ENCODE measurements around the gene ADGRG7. TPM values are rescaled to one million over a fixed set of nuclear protein-coding genes. Genes with fewer than 3 reads are reported as not detected.
A peak's percentile ranks its signal among the peaks of the same experiment; 100 is the strongest.

Gene ADGRG7
- total and polyA plus RNA-seq, 9 of the 15 experiments (the other 6 are each of a cell fraction or from before 2014, with no cell fraction given), result 0.03 TPM; not detected in 7

GRCh38 chr3:100609305-100609704 is at the start of gene ADGRG7 (continued):
- peak; percentile 13; the same call in 1 of the 2 replicates for TF ChIP-seq EP300 (IDR thresholded peaks at IDR 0.05; ENCODE audit: low read length)
- 0 out of 2 replicates have a peak, but pooled peaks have one; percentile 32 for TF ChIP-seq PML (IDR thresholded peaks at IDR 0.05; ENCODE audit: low read length)
- peak in 1 of 2 experiments; percentile 52; a peak in 1 of 4 replicates for TF ChIP-seq HDAC1 (IDR thresholded peaks at IDR 0.05)
- TF ChIP-seq TEAD4 (IDR thresholded peaks at IDR 0.05; ENCODE audit: low read length), result peak; percentile 76
- no peak for TF ChIP-seq TEAD4 (CRISPR knock-in tag; IDR thresholded peaks at IDR 0.05; ENCODE audit: borderline replicate concordance)
- TF ChIP-seq NCOR1 (IDR thresholded peaks at IDR 0.05), result peak; percentile 61
- TF ChIP-seq STAT5A (IDR thresholded peaks at IDR 0.05; ENCODE audit: borderline replicate concordance, low read length), result 0 out of 2 replicates have a peak, but pooled peaks have one; percentile 23
- 0 out of 2 replicates have a peak, but pooled peaks have one; percentile 38 for TF ChIP-seq VEZF1 (CRISPR knock-in tag; IDR thresholded peaks at IDR 0.05)
- TF ChIP-seq HDAC8 (tag; IDR thresholded peaks at IDR 0.05), result no peak

GRCh38 chr3:100560426-100560825 is 49.0 kb upstream of the ADGRG7 start:
- no peak for TF ChIP-seq SMAD4 (CRISPR knock-in tag; conservative IDR thresholded peaks at IDR 0.05)
- no peak for TF ChIP-seq ZNF239 (CRISPR knock-in tag; IDR thresholded peaks at IDR 0.05)
- TF ChIP-seq SMARCA5 (IDR thresholded peaks at IDR 0.05), result no peak
- no peak for TF ChIP-seq GTF2F1 (IDR thresholded peaks at IDR 0.05; ENCODE audit: low read depth, low read length)
- TF ChIP-seq ZFP36 (IDR thresholded peaks at IDR 0.05; ENCODE audit: low read depth, low read length, partially characterized antibody), result no peak
- no peak for TF ChIP-seq ZNF175 (CRISPR knock-in tag; IDR thresholded peaks at IDR 0.05; ENCODE audit: low read depth)
- TF ChIP-seq TGIF2 (CRISPR knock-in tag; IDR thresholded peaks at IDR 0.05), result no peak
- TF ChIP-seq TCFL5 (CRISPR knock-in tag; conservative IDR thresholded peaks at IDR 0.05), result no peak
- TF ChIP-seq RB1 (IDR thresholded peaks at IDR 0.05; ENCODE audit: low read depth), result no peak
- TF ChIP-seq CBFA2T2 (conservative IDR thresholded peaks at IDR 0.05), result no peak
- Histone ChIP-seq H3K27ac (ENCODE audit: extremely low read depth, low read depth, low read length) (no peak overlapping the region), H3K4me1 (replicated peaks in 1 of 2; ENCODE audit: control insufficient read depth in 2 of 2, insufficient read depth in 2 of 2, low read length in 2 of 2) (no peaks in the 10 kb centered on the region), H2AFZ (ENCODE audit: low read depth, low read length) (no peak overlapping the region), H3K79me2 (ENCODE audit: control insufficient read depth, insufficient read depth, low read length) (no peaks in the 10 kb centered on the region), H3K4me3 (no peak overlapping the region), H3K4me2 (ENCODE audit: insufficient read depth, low read length) (no peak overlapping the region), H3K9ac (ENCODE audit: insufficient read depth in 1 of 2, low read depth in 2 of 2, low read length in 2 of 2) (no peak overlapping the region), H3K9me3 (replicated peaks; ENCODE audit: control insufficient read depth, insufficient read depth, low read depth, low read length) (no peaks in the 10 kb centered on the region), H3K9me1 (ENCODE audit: control insufficient read depth, insufficient read depth, low read length) (no peaks in the 10 kb centered on the region), H3K27me3 (ENCODE audit: control insufficient read depth in 2 of 2, insufficient read depth in 2 of 2, low read length in 2 of 2) (no peaks in the 10 kb centered on the region), H3K36me3 (ENCODE audit: control insufficient read depth, insufficient read depth, low read length) (no peaks in the 10 kb centered on the region), H4K20me1 (replicated peaks; ENCODE audit: control insufficient read depth, insufficient read depth, low read length) (no peaks in the 10 kb centered on the region)
- ChIA-PET POLR2A (no interaction called here), CTCF (ENCODE audit: low intra/inter-chr PET ratio) (no interaction called here)
- intact Hi-C loops (cut with micrococcal nuclease), result no loop called here
- BruUV-seq (replicated peaks), result no TSS peak
- DNase-seq (ENCODE audit: extremely low read depth in 1 of 4, low spot score in 3 of 4), result no peak
- in situ Hi-C loops (cut with MboI), result no loop called here
- no peak for ATAC-seq
- FAIRE-seq, result no peak
- WGBS (ENCODE audit: insufficient coverage, low coverage, missing lambda C conversion rate), result 30% methylated on average over 4 of the region's 4 CpGs
